ENCODE results near the gene LIMS1. TPM values are rescaled to one million over a fixed set of nuclear protein-coding genes. Genes with fewer than 3 reads are reported as not detected.

LIMS1 gene
- total and polyA plus RNA-seq, 2 of the 13 experiments (the other 11 are each of a cell fraction or from before 2014, with no cell fraction given): 38.3 to 49.6 TPM

DNA sequence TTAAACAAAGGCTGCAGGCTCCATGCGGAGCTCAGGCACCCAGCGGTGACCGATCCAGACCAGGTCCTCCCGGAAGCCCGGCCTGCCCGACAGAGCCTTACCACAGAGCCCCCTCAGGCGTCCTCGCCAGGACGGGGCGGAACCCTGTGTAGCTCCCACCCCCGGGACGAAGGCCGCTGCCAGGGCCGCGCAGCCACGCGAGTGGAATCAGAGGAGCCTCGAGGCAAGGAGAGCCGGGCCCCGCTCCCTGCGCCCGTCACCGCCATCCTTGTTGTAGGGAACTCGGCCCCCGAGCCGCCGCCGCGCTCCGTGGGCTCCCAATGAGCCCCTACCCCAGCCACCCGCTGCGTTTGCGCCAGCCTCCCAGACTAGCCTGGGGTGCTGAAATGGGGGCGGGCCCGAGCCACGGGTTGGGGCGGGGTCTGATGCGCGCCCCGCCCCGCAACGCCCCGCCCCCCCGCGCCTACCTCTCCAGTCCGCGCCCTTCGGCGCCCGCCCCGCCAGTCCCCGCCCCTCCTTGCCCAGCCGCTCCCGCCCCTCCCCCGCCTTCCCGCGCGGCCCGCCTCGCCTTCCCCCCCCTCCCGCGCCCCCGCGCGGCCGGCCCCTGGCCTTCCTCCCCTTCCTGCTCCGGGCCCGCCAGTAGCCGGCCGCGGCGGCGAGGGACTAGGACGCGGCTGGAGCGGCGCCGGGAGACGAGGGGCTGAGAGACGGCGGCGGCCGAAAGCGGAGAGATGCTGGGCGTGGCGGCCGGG, at the start of gene LIMS1 (continued):
- TF ChIP-seq, protein P1, sequence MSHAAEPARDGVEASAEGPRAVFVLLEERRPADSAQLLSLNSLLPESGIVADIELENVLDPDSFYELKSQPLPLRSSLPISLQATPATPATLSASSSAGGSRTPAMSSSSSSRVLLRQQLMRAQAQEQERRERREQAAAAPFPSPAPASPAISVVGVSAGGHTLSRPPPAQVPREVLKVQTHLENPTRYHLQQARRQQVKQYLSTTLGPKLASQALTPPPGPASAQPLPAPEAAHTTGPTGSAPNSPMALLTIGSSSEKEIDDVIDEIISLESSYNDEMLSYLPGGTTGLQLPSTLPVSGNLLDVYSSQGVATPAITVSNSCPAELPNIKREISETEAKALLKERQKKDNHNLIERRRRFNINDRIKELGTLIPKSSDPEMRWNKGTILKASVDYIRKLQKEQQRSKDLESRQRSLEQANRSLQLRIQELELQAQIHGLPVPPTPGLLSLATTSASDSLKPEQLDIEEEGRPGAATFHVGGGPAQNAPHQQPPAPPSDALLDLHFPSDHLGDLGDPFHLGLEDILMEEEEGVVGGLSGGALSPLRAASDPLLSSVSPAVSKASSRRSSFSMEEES (CRISPR knock-in tag; IDR thresholded peaks at IDR 0.05): peak; percentile 61; the same call in 1 of the 2 replicates
- TF ChIP-seq, protein P2, sequence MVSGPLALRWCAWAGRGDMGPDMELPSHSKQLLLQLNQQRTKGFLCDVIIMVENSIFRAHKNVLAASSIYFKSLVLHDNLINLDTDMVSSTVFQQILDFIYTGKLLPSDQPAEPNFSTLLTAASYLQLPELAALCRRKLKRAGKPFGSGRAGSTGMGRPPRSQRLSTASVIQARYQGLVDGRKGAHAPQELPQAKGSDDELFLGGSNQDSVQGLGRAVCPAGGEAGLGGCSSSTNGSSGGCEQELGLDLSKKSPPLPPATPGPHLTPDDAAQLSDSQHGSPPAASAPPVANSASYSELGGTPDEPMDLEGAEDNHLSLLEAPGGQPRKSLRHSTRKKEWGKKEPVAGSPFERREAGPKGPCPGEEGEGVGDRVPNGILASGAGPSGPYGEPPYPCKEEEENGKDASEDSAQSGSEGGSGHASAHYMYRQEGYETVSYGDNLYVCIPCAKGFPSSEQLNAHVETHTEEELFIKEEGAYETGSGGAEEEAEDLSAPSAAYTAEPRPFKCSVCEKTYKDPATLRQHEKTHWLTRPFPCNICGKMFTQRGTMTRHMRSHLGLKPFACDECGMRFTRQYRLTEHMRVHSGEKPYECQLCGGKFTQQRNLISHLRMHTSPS (CRISPR knock-in tag; IDR thresholded peaks at IDR 0.05; ENCODE audit: low read depth): peak; percentile 79; the same call in 1 of the 2 replicates
- no peak for TF ChIP-seq HMGA1 (CRISPR knock-in tag; conservative IDR thresholded peaks at IDR 0.05)
- peak; percentile 75; the same call in 1 of the 2 replicates for TF ChIP-seq KDM3A (CRISPR knock-in tag; IDR thresholded peaks at IDR 0.05; ENCODE audit: low read depth)
- peak; percentile 49; the same call in 1 of the 2 replicates for TF ChIP-seq ZNF143 (CRISPR knock-in tag; IDR thresholded peaks at IDR 0.05)
- peak; percentile 88; the same call in 1 of the 2 replicates for TF ChIP-seq STAT6 (CRISPR knock-in tag; IDR thresholded peaks at IDR 0.05; ENCODE audit: borderline replicate concordance)
- TF ChIP-seq, protein P3, sequence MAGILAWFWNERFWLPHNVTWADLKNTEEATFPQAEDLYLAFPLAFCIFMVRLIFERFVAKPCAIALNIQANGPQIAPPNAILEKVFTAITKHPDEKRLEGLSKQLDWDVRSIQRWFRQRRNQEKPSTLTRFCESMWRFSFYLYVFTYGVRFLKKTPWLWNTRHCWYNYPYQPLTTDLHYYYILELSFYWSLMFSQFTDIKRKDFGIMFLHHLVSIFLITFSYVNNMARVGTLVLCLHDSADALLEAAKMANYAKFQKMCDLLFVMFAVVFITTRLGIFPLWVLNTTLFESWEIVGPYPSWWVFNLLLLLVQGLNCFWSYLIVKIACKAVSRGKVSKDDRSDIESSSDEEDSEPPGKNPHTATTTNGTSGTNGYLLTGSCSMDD (CRISPR knock-in tag; IDR thresholded peaks at IDR 0.05): peak; percentile 58; the same call in 1 of the 2 replicates
- peak; percentile 42; the same call in 1 of the 2 replicates for TF ChIP-seq IRX3 (CRISPR knock-in tag; IDR thresholded peaks at IDR 0.05; ENCODE audit: borderline replicate concordance, low read depth)
- TF ChIP-seq CENPT (CRISPR knock-in tag; IDR thresholded peaks at IDR 0.05; ENCODE audit: low read depth): no peak
- peak; percentile 77; the same call in 1 of the 2 replicates for TF ChIP-seq YEATS2 (CRISPR knock-in tag; IDR thresholded peaks at IDR 0.05; ENCODE audit: borderline replicate concordance)
- TF ChIP-seq ZNF224 (CRISPR knock-in tag; IDR thresholded peaks at IDR 0.05): peak; percentile 70
